H1 (cell line): Measurements from ENCODE around the gene TRIM24. TPM values are rescaled to one million over a fixed set of nuclear protein-coding genes. Genes with fewer than 3 reads are reported as not detected.

Experiments
- CTCF ChIA-PET: fragments of 300-600 bp; sonication (Branson Sonifier 250); formaldehyde crosslinking; loops from one replicate; lab custom pipeline; 2021; ENCODE audit not compliant: partially characterized antibody; lab: Charles Lee
- POLR2A ChIA-PET: fragments of 300-600 bp; sonication (Branson Sonifier 250); formaldehyde crosslinking; loops from one replicate; lab custom pipeline; 2021; ENCODE audit warnings: inconsistent platforms; ENCODE audit not compliant: partially characterized antibody; lab: Charles Lee
- DNase-seq, 2 experiments: peaks; one replicate each; pipeline versions ENCODE4 v3.0.0 to v3.0.0-alpha.2; 2010 to 2022; ENCODE audit warnings: low spot score in 2 of 2, low read depth in 1 of 2, mixed read lengths in 1 of 2
- FAIRE-seq: peaks from 2 replicates; lab custom pipeline; 2011; peaks lifted over from hg19 to GRCh38; lab: Jason Lieb, UNC
- H2AFZ ChIP-seq: 2 replicates; pipeline ENCODE4 v1.8.1; 2012; ENCODE audit warnings: low read length, inconsistent platforms
- H2AK5ac ChIP-seq: 2 replicates; pipeline ENCODE4 v1.6.1; 2013; ENCODE audit warnings: low read depth, low read length
- H2BK120ac ChIP-seq: replicated peaks from 2 replicates; pipeline ENCODE3; 2013; ENCODE audit warnings: low read depth, low read length, inconsistent platforms
- H2BK12ac ChIP-seq: 2 replicates; pipeline ENCODE4 v1.6.1; 2013; ENCODE audit warnings: low read depth, low read length
- H2BK15ac ChIP-seq: 2 replicates; pipeline ENCODE4 v1.6.1; 2013; ENCODE audit warnings: low read length
- H2BK20ac ChIP-seq: 2 replicates; pipeline ENCODE4 v1.6.1; 2013; ENCODE audit warnings: low read length
- H2BK5ac ChIP-seq: 2 replicates; pipeline ENCODE4 v1.6.1; 2013; ENCODE audit warnings: low read depth, low read length
- H3K14ac ChIP-seq: 2 replicates; pipeline ENCODE4 v1.6.1; 2013; ENCODE audit warnings: inconsistent platforms; ENCODE audit not compliant: insufficient read length
- H3K18ac ChIP-seq: 2 replicates; pipeline ENCODE4 v1.6.1; 2013; ENCODE audit warnings: low read length; ENCODE audit errors: extremely low read depth
- H3K23ac ChIP-seq: 2 replicates; pipeline ENCODE4 v1.6.1; 2013; ENCODE audit warnings: inconsistent platforms; ENCODE audit not compliant: insufficient read length
- H3K23me2 ChIP-seq: 2 replicates; pipeline ENCODE4 v1.6.1; 2013; ENCODE audit warnings: low read depth, low read length
- H3K27ac ChIP-seq: 2 replicates; pipeline ENCODE4 v1.6.1; 2011; ENCODE audit warnings: low read depth, low read length, inconsistent platforms
- H3K27me3 ChIP-seq, 4 experiments: replicated peaks in 1 of 4; 1 replicate in 1 of 4; 2 replicates in 3 of 4; pipeline versions ENCODE4 v1.6.1 to v1.8.1; 2011 to 2013; ENCODE audit warnings: low read length in 3 of 4, mild to moderate bottlenecking in 3 of 4, inconsistent platforms in 2 of 4, mixed read lengths in 2 of 4, moderate library complexity in 1 of 4; ENCODE audit not compliant: control insufficient read depth in 3 of 4, insufficient read depth in 3 of 4; ENCODE audit errors: extremely low read depth in 1 of 4
- H3K36me3 ChIP-seq, 4 experiments: 2 replicates each; pipeline versions ENCODE4 v1.6.1 to v1.8.1; 2011 to 2013; ENCODE audit warnings: mild to moderate bottlenecking in 4 of 4, low read length in 3 of 4, moderate library complexity in 2 of 4, control low read depth in 1 of 4, inconsistent platforms in 1 of 4; ENCODE audit not compliant: insufficient read depth in 4 of 4, control insufficient read depth in 2 of 4
- H3K4ac ChIP-seq: replicated peaks from 2 replicates; pipeline ENCODE3; 2013; ENCODE audit warnings: low read length, low read depth, mixed read lengths, inconsistent platforms; ENCODE audit not compliant: insufficient read length
- H3K4me1 ChIP-seq, 4 experiments: replicated peaks in 1 of 4; 1 replicate in 1 of 4; 2 replicates in 3 of 4; pipeline versions ENCODE4 v1.6.1 to v1.8.1; 2011 to 2013; ENCODE audit warnings: low read length in 3 of 4, inconsistent platforms in 2 of 4, mixed read lengths in 1 of 4; ENCODE audit not compliant: insufficient read depth in 4 of 4, control insufficient read depth in 3 of 4
- H3K4me2 ChIP-seq, 2 experiments: 2 replicates each; pipeline versions ENCODE4 v1.6.1 to v1.8.1; 2011 to 2013; ENCODE audit warnings: low read depth in 2 of 2, low read length in 2 of 2, control low read depth in 1 of 2, inconsistent platforms in 1 of 2, mild to moderate bottlenecking in 1 of 2; ENCODE audit not compliant: insufficient read depth in 1 of 2
- H3K4me3 ChIP-seq, 4 experiments: fragments of 200-600, 300-600 bp in 1 of 4; sonication (generic), shearing (Covaris generic), sonication (Bioruptor Twin) in 1 of 4; 2 replicates each; pipeline versions ENCODE4 v1.5.1 to v1.8.1; 2011 to 2016; ENCODE audit warnings: low read length in 4 of 4, low read depth in 3 of 4, control low read depth in 2 of 4, inconsistent platforms in 2 of 4, mild to moderate bottlenecking in 2 of 4, mixed read lengths in 1 of 4, moderate library complexity in 1 of 4; ENCODE audit not compliant: insufficient read depth in 2 of 4; ENCODE audit errors: extremely low read depth in 1 of 4
- H3K56ac ChIP-seq: replicated peaks from 2 replicates; pipeline ENCODE3; 2013; ENCODE audit warnings: low read depth, mild to moderate bottlenecking, mixed read lengths, low read length, inconsistent platforms; ENCODE audit not compliant: insufficient read length
- H3K79me1 ChIP-seq: 2 replicates; pipeline ENCODE4 v1.6.1; 2013; ENCODE audit warnings: low read depth, low read length, control low read depth
- H3K79me2 ChIP-seq, 2 experiments: 2 replicates each; pipeline versions ENCODE4 v1.6.1 to v1.8.1; 2012 to 2013; ENCODE audit warnings: low read length in 2 of 2, mild to moderate bottlenecking in 2 of 2, inconsistent platforms in 1 of 2; ENCODE audit not compliant: insufficient read depth in 2 of 2, control insufficient read depth in 1 of 2
- H3K9ac ChIP-seq, 4 experiments: replicated peaks in 1 of 4; 1 replicate in 1 of 4; 2 replicates in 3 of 4; pipeline versions ENCODE4 v1.6.1 to v1.8.1; 2011 to 2013; ENCODE audit warnings: low read depth in 3 of 4, low read length in 3 of 4, control low read depth in 2 of 4, mild to moderate bottlenecking in 2 of 4, moderate library complexity in 2 of 4, inconsistent platforms in 1 of 4; ENCODE audit errors: extremely low read depth in 1 of 4
- H3K9me3 ChIP-seq, 2 experiments: 2 replicates each; pipeline versions ENCODE4 v1.6.1 to v1.8.1; 2012 to 2013; ENCODE audit warnings: mild to moderate bottlenecking in 2 of 2, moderate library complexity in 2 of 2, control low read depth in 1 of 2, inconsistent platforms in 1 of 2, low read depth in 1 of 2, low read length in 1 of 2, mixed read lengths in 1 of 2; ENCODE audit not compliant: insufficient read depth in 2 of 2
- H4K20me1 ChIP-seq, 2 experiments: replicated peaks in 1 of 2; 2 replicates each; pipeline versions ENCODE3 to v1.8.1; 2011 to 2013; ENCODE audit warnings: inconsistent platforms in 2 of 2, low read length in 2 of 2, mild to moderate bottlenecking in 1 of 2; ENCODE audit not compliant: insufficient read depth in 2 of 2, control insufficient read depth in 1 of 2
- H4K5ac ChIP-seq: 2 replicates; pipeline ENCODE4 v1.6.1; 2013; ENCODE audit warnings: low read length, low read depth, mixed read lengths, inconsistent platforms; ENCODE audit not compliant: insufficient read length
- H4K8ac ChIP-seq: 2 replicates; pipeline ENCODE4 v1.8.0; 2013; ENCODE audit warnings: mild to moderate bottlenecking, moderate library complexity, low read length, inconsistent platforms; ENCODE audit not compliant: insufficient read depth; ENCODE audit errors: extremely low read depth
- H4K91ac ChIP-seq: replicated peaks from 2 replicates; pipeline ENCODE3; 2013; ENCODE audit warnings: low read length, mixed read lengths, inconsistent platforms; ENCODE audit not compliant: insufficient read length
- BCL11A ChIP-seq, 2 experiments: IDR thresholded peaks; one replicate each; pipeline ENCODE4 v1.6.1; 2011; ENCODE audit warnings: low read depth in 2 of 2, low read length in 2 of 2, mild to moderate bottlenecking in 2 of 2
- BRCA1 ChIP-seq: IDR thresholded peaks from 2 replicates; pipeline ENCODE4 v1.6.1; 2012; ENCODE audit warnings: low read depth, low read length, improper control_type of control experiment
- CTCF ChIP-seq, 3 experiments: IDR thresholded peaks; 1 replicate in 2 of 3; 2 replicates in 1 of 3; pipeline versions ENCODE4 v1.5.1 to v1.6.1; 2011; ENCODE audit warnings: low read length in 3 of 3, mild to moderate bottlenecking in 3 of 3, inconsistent platforms in 2 of 3, low read depth in 1 of 3, moderate library complexity in 1 of 3; ENCODE audit not compliant: insufficient read depth in 1 of 3; ENCODE audit errors: control extremely low read depth in 1 of 3
- GTF2F1 ChIP-seq: IDR thresholded peaks from 2 replicates; pipeline ENCODE4 v1.6.1; 2012; ENCODE audit warnings: low read depth, low read length, improper control_type of control experiment, borderline replicate concordance
- JUND ChIP-seq: IDR thresholded peaks from 2 replicates; pipeline ENCODE4 v1.6.1; 2011; ENCODE audit warnings: mild to moderate bottlenecking, improper control_type of control experiment, low read length
- KDM5A ChIP-seq: fragments of 200-600 bp; IDR thresholded peaks from 2 replicates; pipeline ENCODE4 v1.7.1; 2012; ENCODE audit warnings: mild to moderate bottlenecking, low read length, inconsistent platforms, mixed read lengths
- MAX ChIP-seq: IDR thresholded peaks from 2 replicates; pipeline ENCODE4 v1.6.1; 2012; ENCODE audit warnings: inconsistent platforms
- RXRA ChIP-seq: IDR thresholded peaks from 2 replicates; pipeline ENCODE4 v1.6.1; 2011; ENCODE audit warnings: low read depth, mild to moderate bottlenecking, low read length, moderate library complexity; ENCODE audit not compliant: insufficient read depth
- SIN3A ChIP-seq, 2 experiments: IDR thresholded peaks in 1 of 2; conservative IDR thresholded peaks in 1 of 2; 2 replicates each; pipeline ENCODE4 v1.6.1; 2011 to 2012; ENCODE audit warnings: low read length in 2 of 2, improper control_type of control experiment in 1 of 2, low read depth in 1 of 2, mild to moderate bottlenecking in 1 of 2
- TAF1 ChIP-seq: IDR thresholded peaks from 2 replicates; pipeline ENCODE4 v1.6.1; 2011; ENCODE audit warnings: mild to moderate bottlenecking, low read depth, low read length
- TBP ChIP-seq: IDR thresholded peaks from 2 replicates; pipeline ENCODE4 v1.6.1; 2011; ENCODE audit warnings: low read depth, low read length, improper control_type of control experiment
- YY1 ChIP-seq: IDR thresholded peaks from 2 replicates; pipeline ENCODE4 v1.6.1; 2011; ENCODE audit warnings: low read depth, mild to moderate bottlenecking, low read length
- WGBS, 2 experiments: shearing (Covaris generic) in 1 of 2; methylation state at CpG; one replicate each; pipeline versions ENCODE4 v1.1.6 to v1.1.7; 2013 to 2015; ENCODE audit warnings: low lambda C conversion rate in 2 of 2, mixed read lengths in 2 of 2, inconsistent platforms in 1 of 2, low coverage in 1 of 2, missing lambda C conversion rate in 1 of 2; ENCODE audit not compliant: insufficient replicate concordance in 2 of 2, insufficient coverage in 1 of 2, insufficient read length in 1 of 2; ENCODE audit errors: extremely low coverage in 1 of 2, missing lambda C conversion rate in 1 of 2; 5-methylcytosine and 5-hydroxymethylcytosine counted together
- polyA plus RNA-seq, 7 experiments: library from polyadenylated mRNA; depleted of rRNA in 3 of 7; stranded (reverse) in 5 of 7; unstranded in 2 of 7; fragments of >200 nt in 5 of 7; fragments of 200-250 nt in 2 of 7; gene quantifications; 1 replicate in 5 of 7; 2 replicates in 1 of 7; 4 replicates in 1 of 7; pipeline versions ENCODE4 v1.2.1 to v1.2.3, GENCODE V29; 2011 to 2013; ENCODE audit warnings: missing spikeins in 2 of 7, mixed read lengths in 2 of 7
- total RNA-seq: library from RNA; stranded (reverse); fragmentation: NEBNext Ultra II Directional; extraction: Animal tissue kit (Norgen Biotek cat#: 25700); gene quantifications from 2 replicates; pipeline ENCODE4 v1.2.1, GENCODE V29; 2021

TRIM24 gene
- total and polyA plus RNA-seq, 2 of the 8 experiments (the other 6 are each of a cell fraction or from before 2014, with no cell fraction given), result 67.6 to 149 TPM

- Histone ChIP-seq H4K91ac (no peak overlapping the region), H2AFZ (no peak overlapping the region), H2BK12ac (no peak overlapping the region), H3K9ac (no peak overlapping the region), H3K36me3 (peaks cover 19 to 72% (median 44%) of the 10 kb centered on the region in 4 experiments), H3K4me1 (no peaks in the 10 kb centered on the region), H3K27ac (no peak overlapping the region), H2AK5ac (no peak overlapping the region), H3K56ac (no peak overlapping the region), H2BK5ac (no peak overlapping the region), H2BK120ac (no peak overlapping the region), H3K79me1 (no peaks in the 10 kb centered on the region; the same call in 1 of the 2 replicates), H2BK15ac (no peak overlapping the region), H3K18ac (no peak overlapping the region), H3K4ac (no peak overlapping the region), H3K4me2 (no peak overlapping the region), H3K23me2 (no peaks in the 10 kb centered on the region), H3K14ac (no peak overlapping the region), H3K23ac (no peak overlapping the region), H4K8ac (no peak overlapping the region), H4K20me1 (peaks cover 0 to 3% of the 10 kb centered on the region in 2 experiments), H3K27me3 (no peaks in the 10 kb centered on the region), H3K9me3 (no peaks in the 10 kb centered on the region), H3K4me3 (no peak overlapping the region), H4K5ac (no peak overlapping the region), H3K79me2 (peaks cover 0 to 66% of the 10 kb centered on the region in 2 experiments; a peak in 2 of 4 replicates), H2BK20ac (no peak overlapping the region)
- CTCF ChIA-PET, result no interaction called here
- no peak for DNase-seq
- no peak for FAIRE-seq
- POLR2A ChIA-PET, result interaction anchor here (0.8 kb wide), 1 partner anchor 10 kb away, joined by 3 read pairs; no protein-coding TSS in a partner anchor
- WGBS, 2 experiments, result 88% methylated on average over 2 of the region's 2 CpGs; no CpG with 5 or more reads in 1 of the 2 experiments
- no peak for TF ChIP-seq TAF1
- TF ChIP-seq JUND, result no peak
- TF ChIP-seq TBP, result no peak
- no peak for TF ChIP-seq CTCF (IDR thresholded peaks at IDR 0.05; ENCODE audit: control extremely low read depth in 1 of 3, insufficient read depth in 1 of 3, low read depth in 1 of 3, low read length in 3 of 3)
- TF ChIP-seq BRCA1, result no peak
- no peak for TF ChIP-seq KDM5A
- TF ChIP-seq BCL11A (IDR thresholded peaks at IDR 0.05; ENCODE audit: low read depth in 2 of 2, low read length in 2 of 2), result no peak
- TF ChIP-seq RXRA, result no peak
- no peak for TF ChIP-seq YY1
- TF ChIP-seq SIN3A (conservative IDR thresholded peaks at IDR 0.05 in 1 of 2, IDR thresholded peaks at IDR 0.05 in 1 of 2; ENCODE audit: low read depth in 1 of 2, low read length in 2 of 2), result no peak
- TF ChIP-seq MAX, result no peak
- no peak for TF ChIP-seq GTF2F1
These were observed 78.5 kb downstream of the TRIM24 start for GRCh38 chr7:138538518-138538917.
